ACC112 (cell line): ENCODE measurements around the gene PLCXD3.

Experiments
- H2AFZ ChIP-seq: fragments of 200-600 bp; sonication (generic); one replicate; pipeline ENCODE4 v1.6.0; 2017; ENCODE audit warnings: antibody characterized with exemption, low read length; ENCODE audit not compliant: unreplicated experiment
- H3K27ac ChIP-seq: fragments of 200-600 bp; sonication (generic); 2 replicates; pipeline ENCODE4 v1.5.1; 2014; ENCODE audit warnings: low read depth, mild to moderate bottlenecking, antibody characterized with exemption, low read length, moderate library complexity
- H3K27me3 ChIP-seq: fragments of 200-600 bp; sonication (generic); 2 replicates; pipeline ENCODE4 v1.6.1; 2014; ENCODE audit warnings: mild to moderate bottlenecking, antibody characterized with exemption, low read length, moderate library complexity, mixed read lengths; ENCODE audit not compliant: insufficient read depth
- H3K36me3 ChIP-seq: fragments of 200-600 bp; sonication (generic); 2 replicates; pipeline ENCODE4 v1.6.1; 2016; ENCODE audit warnings: mild to moderate bottlenecking, antibody characterized with exemption, low read length, moderate library complexity, mixed read lengths; ENCODE audit not compliant: insufficient read depth
- H3K4me1 ChIP-seq: fragments of 200-600 bp; sonication (generic); one replicate; pipeline ENCODE4 v1.6.1; 2016; ENCODE audit warnings: low read length, mixed read lengths; ENCODE audit not compliant: insufficient read depth, unreplicated experiment, control insufficient read depth
- H3K4me3 ChIP-seq: fragments of 200-600 bp; sonication (generic); 2 replicates; pipeline ENCODE4 v1.5.1; 2014; ENCODE audit warnings: mild to moderate bottlenecking, low read depth, low read length
- H3K79me2 ChIP-seq: fragments of 200-600 bp; sonication (generic); one replicate; pipeline ENCODE4 v1.6.0; 2016; ENCODE audit warnings: low read length; ENCODE audit not compliant: control insufficient read depth, unreplicated experiment, insufficient read depth

Gene PLCXD3

GRCh38 chr5:41268894-41269293 is 241.5 kb downstream of the PLCXD3 start:
- no peaks in the 10 kb centered on the region for H3K4me1 ChIP-seq
- no peak overlapping the region for H3K27ac ChIP-seq
- H3K4me3 ChIP-seq = no peak overlapping the region
- no peaks in the 10 kb centered on the region for H3K36me3 ChIP-seq
- H2AFZ ChIP-seq = no peak overlapping the region
- H3K27me3 ChIP-seq = no peaks in the 10 kb centered on the region
- no peaks in the 10 kb centered on the region for H3K79me2 ChIP-seq

GRCh38 chr5:41266377-41266776 is 244.0 kb downstream of the PLCXD3 start:
- Histone ChIP-seq H2AFZ (no peak overlapping the region), H3K4me3 (no peak overlapping the region), H3K4me1 (no peaks in the 10 kb centered on the region), H3K27me3 (no peaks in the 10 kb centered on the region), H3K27ac (no peak overlapping the region), H3K79me2 (no peaks in the 10 kb centered on the region), H3K36me3 (no peaks in the 10 kb centered on the region)

GRCh38 chr5:41264019-41264418 is 246.4 kb downstream of the PLCXD3 start:
- no peak overlapping the region for H3K4me3 ChIP-seq
- H3K79me2 ChIP-seq = no peaks in the 10 kb centered on the region
- H3K27ac ChIP-seq = no peak overlapping the region
- no peaks in the 10 kb centered on the region for H3K36me3 ChIP-seq
- H2AFZ ChIP-seq = no peak overlapping the region
- H3K27me3 ChIP-seq = no peaks in the 10 kb centered on the region
- no peaks in the 10 kb centered on the region for H3K4me1 ChIP-seq

- no peaks in the 10 kb centered on the region for H3K79me2 ChIP-seq
- no peak overlapping the region for H3K27ac ChIP-seq
- H2AFZ ChIP-seq = no peak overlapping the region
These were observed 247.1 kb downstream of the PLCXD3 start for GRCh38 chr5:41263335-41263734.

More at GRCh38 chr5:41263335-41263734, 247.1 kb downstream of the PLCXD3 start:
- H3K4me1 ChIP-seq = no peaks in the 10 kb centered on the region
- H3K27me3 ChIP-seq = no peaks in the 10 kb centered on the region
- no peaks in the 10 kb centered on the region for H3K36me3 ChIP-seq
- no peak overlapping the region for H3K4me3 ChIP-seq
